ENCODE data around the gene MARCHF6.
A peak's percentile ranks its signal among the peaks of the same experiment; 100 is the strongest.
"Not testable (repeated sequence)": the region's sequence is repeated elsewhere in the genome, so short reads cannot be mapped to it uniquely, and the experiment has no call there.

Gene MARCHF6

GRCh38 chr5:10323588-10324488 lies 29.7 kb upstream of the MARCHF6 start:
- DNase-seq, result peak; percentile 36

- no peak for DNase-seq
Measured at GRCh38 chr5:10324518-10325370, 28.8 kb upstream of the MARCHF6 start.

GRCh38 chr5:10328323-10328722 lies 25.2 kb upstream of the MARCHF6 start:
- no peak for DNase-seq

GRCh38 chr5:10329446-10329819 lies 24.1 kb upstream of the MARCHF6 start:
- no peak for DNase-seq

GRCh38 chr5:10329820-10330481 lies 23.5 kb upstream of the MARCHF6 start:
- DNase-seq, result no peak

- no peak for DNase-seq
Measured at GRCh38 chr5:10330511-10331230, 22.8 kb upstream of the MARCHF6 start.

- DNase-seq, result no peak
Measured at GRCh38 chr5:10331341-10331796, 22.1 kb upstream of the MARCHF6 start.

GRCh38 chr5:10332301-10332700 lies 21.2 kb upstream of the MARCHF6 start:
- DNase-seq, result no peak

- no peak for DNase-seq
Measured at GRCh38 chr5:10333154-10334006, 20.1 kb upstream of the MARCHF6 start.

- no peak for DNase-seq
Measured at GRCh38 chr5:10334831-10335230, 18.7 kb upstream of the MARCHF6 start.

- no peak for DNase-seq
Measured at GRCh38 chr5:10335711-10336470, 17.6 kb upstream of the MARCHF6 start.

GRCh38 chr5:10337107-10337506 lies 16.4 kb upstream of the MARCHF6 start:
- no peak for DNase-seq

- DNase-seq, result no peak
Measured at GRCh38 chr5:10337986-10338385, 15.5 kb upstream of the MARCHF6 start.

GRCh38 chr5:10338686-10339057 lies 14.8 kb upstream of the MARCHF6 start:
- no peak for DNase-seq

- no peak for DNase-seq
Measured at GRCh38 chr5:10339058-10339811, 14.3 kb upstream of the MARCHF6 start.

- DNase-seq, result no peak
Measured at GRCh38 chr5:10339958-10340357, 13.5 kb upstream of the MARCHF6 start.

- no peak for DNase-seq
Measured at GRCh38 chr5:10343486-10343885, 10.0 kb upstream of the MARCHF6 start.

GRCh38 chr5:10344461-10345106 lies 8.9 kb upstream of the MARCHF6 start:
- DNase-seq, result not testable (repeated sequence)

- DNase-seq, result no peak
Measured at GRCh38 chr5:10348258-10348657, 5.2 kb upstream of the MARCHF6 start.
